Lower lobe of right lung (tissue), 2 donors: ENCODE data around the gene ISCA1. TPM values are rescaled to one million over a fixed set of nuclear protein-coding genes. Genes with fewer than 3 reads are reported as not detected.

Experiments
- ATAC-seq, 2 donors: fragments of 200-7000 bp; cut with Tn5 transposase; one replicate each; pipeline ENCODE4 v1.9.1; 2020 to 2022; ENCODE audit warnings: mild to moderate bottlenecking in 2 of 2, moderate library complexity in 2 of 2
- DNase-seq: peaks from one replicate; pipeline ENCODE4 v3.0.0-alpha.2; 2020
- H3K27ac ChIP-seq: fragments of 200-600 bp; one replicate; pipeline ENCODE4 v1.8.0; 2022
- H3K27me3 ChIP-seq: fragments of 200-600 bp; one replicate; pipeline ENCODE4 v1.8.0; 2022; ENCODE audit warnings: low read depth
- H3K36me3 ChIP-seq: fragments of 200-600 bp; one replicate; pipeline ENCODE4 v1.8.0; 2022; ENCODE audit warnings: mild to moderate bottlenecking
- H3K4me1 ChIP-seq: fragments of 200-600 bp; one replicate; pipeline ENCODE4 v1.8.0; 2022
- H3K4me3 ChIP-seq: fragments of 200-600 bp; one replicate; pipeline ENCODE4 v1.8.0; 2022; ENCODE audit warnings: mild to moderate bottlenecking
- H3K9me3 ChIP-seq: fragments of 200-600 bp; one replicate; pipeline ENCODE4 v1.8.0; 2022
- intact Hi-C: fragments of 100-400 bp; cut with DNase I; formaldehyde crosslinking; loops from one replicate; pipeline ENCODE4 v1.11.0; 2022
- total RNA-seq: library from RNA; stranded (reverse); fragmentation: NEBNext Ultra II Directional; extraction: Animal tissue kit (Norgen Biotek cat#: 25700); gene quantifications from one replicate; pipeline ENCODE4 v1.2.1, GENCODE V29; 2021
- TF ChIP-seq, protein P1 (sequence below): fragments of 200-600 bp; IDR thresholded peaks from one replicate; pipeline ENCODE4 v1.8.0; 2022; ENCODE audit warnings: antibody characterized with exemption, mild to moderate bottlenecking
- donor health status: DM: no; HTN: yes; CAD: no; lungs with severe emphysema.

The ISCA1 gene
- total RNA-seq, 1 donor from 2014 or later, result 24.1 TPM

- Histone ChIP-seq H3K36me3 (peaks cover 100% of the 10 kb centered on the region), H3K27me3 (no peaks in the 10 kb centered on the region), H3K4me3 (no peak overlapping the region), H3K9me3 (no peaks in the 10 kb centered on the region), H3K27ac (no peak overlapping the region), H3K4me1 (no peaks in the 10 kb centered on the region)
- intact Hi-C loops, result no loop called here
- ATAC-seq (no peak), DNase-seq (no peak)
- TF ChIP-seq, protein P1, sequence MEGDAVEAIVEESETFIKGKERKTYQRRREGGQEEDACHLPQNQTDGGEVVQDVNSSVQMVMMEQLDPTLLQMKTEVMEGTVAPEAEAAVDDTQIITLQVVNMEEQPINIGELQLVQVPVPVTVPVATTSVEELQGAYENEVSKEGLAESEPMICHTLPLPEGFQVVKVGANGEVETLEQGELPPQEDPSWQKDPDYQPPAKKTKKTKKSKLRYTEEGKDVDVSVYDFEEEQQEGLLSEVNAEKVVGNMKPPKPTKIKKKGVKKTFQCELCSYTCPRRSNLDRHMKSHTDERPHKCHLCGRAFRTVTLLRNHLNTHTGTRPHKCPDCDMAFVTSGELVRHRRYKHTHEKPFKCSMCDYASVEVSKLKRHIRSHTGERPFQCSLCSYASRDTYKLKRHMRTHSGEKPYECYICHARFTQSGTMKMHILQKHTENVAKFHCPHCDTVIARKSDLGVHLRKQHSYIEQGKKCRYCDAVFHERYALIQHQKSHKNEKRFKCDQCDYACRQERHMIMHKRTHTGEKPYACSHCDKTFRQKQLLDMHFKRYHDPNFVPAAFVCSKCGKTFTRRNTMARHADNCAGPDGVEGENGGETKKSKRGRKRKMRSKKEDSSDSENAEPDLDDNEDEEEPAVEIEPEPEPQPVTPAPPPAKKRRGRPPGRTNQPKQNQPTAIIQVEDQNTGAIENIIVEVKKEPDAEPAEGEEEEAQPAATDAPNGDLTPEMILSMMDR, result no peak
Observed at GRCh38 chr9:86324901-86325300, 42.6 kb upstream of the ISCA1 start.

DNA sequence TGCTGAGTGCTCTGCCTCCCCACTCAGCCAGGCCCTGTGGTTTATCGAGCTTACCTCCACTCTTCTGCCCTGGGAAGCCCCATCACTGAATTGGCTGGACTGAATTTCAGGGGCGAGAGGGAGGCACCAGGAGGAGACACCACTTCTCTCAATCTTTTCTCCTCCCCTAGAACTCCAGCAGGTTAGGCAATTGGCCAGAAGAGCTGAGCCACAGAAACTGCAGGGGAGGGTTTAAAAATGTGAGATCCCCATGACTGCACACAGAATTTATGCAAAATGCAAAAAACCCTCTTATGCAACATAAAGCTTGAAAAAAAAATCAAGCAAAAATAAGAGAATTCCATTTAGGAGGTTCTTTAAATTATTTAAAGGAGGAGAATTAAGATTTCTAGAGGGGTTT lies 42.0 kb upstream of the ISCA1 start:
- intact Hi-C loops, result no loop called here
- H3K27me3 ChIP-seq, result no peaks in the 10 kb centered on the region
- ATAC-seq (no peak), DNase-seq (no peak)
- TF ChIP-seq, protein P1, result no peak
- no peaks in the 10 kb centered on the region for H3K9me3 ChIP-seq
- H3K27ac ChIP-seq, result no peak overlapping the region
- H3K4me3 ChIP-seq, result no peak overlapping the region
- peaks cover 100% of the 10 kb centered on the region for H3K36me3 ChIP-seq
- H3K4me1 ChIP-seq, result no peaks in the 10 kb centered on the region

- Histone ChIP-seq H3K4me1 (no peaks in the 10 kb centered on the region), H3K9me3 (no peaks in the 10 kb centered on the region), H3K36me3 (peaks cover 100% of the 10 kb centered on the region), H3K4me3 (no peak overlapping the region), H3K27ac (no peak overlapping the region), H3K27me3 (no peaks in the 10 kb centered on the region)
- DNase-seq, result no peak
- peak in 1 of 2 donors; percentile 49 for ATAC-seq
- intact Hi-C loops, result no loop called here
- TF ChIP-seq, protein P1, result no peak
Observed at GRCh38 chr9:86322973-86323644, 40.8 kb upstream of the ISCA1 start.

GRCh38 chr9:86321373-86321772 lies 39.0 kb upstream of the ISCA1 start:
- ATAC-seq (no peak), DNase-seq (no peak)
- H3K4me3 ChIP-seq, result no peak overlapping the region
- peaks cover 100% of the 10 kb centered on the region for H3K36me3 ChIP-seq
- no peaks in the 10 kb centered on the region for H3K4me1 ChIP-seq
- H3K27ac ChIP-seq, result no peak overlapping the region
- intact Hi-C loops, result no loop called here
- TF ChIP-seq, protein P1, result no peak
- no peaks in the 10 kb centered on the region for H3K9me3 ChIP-seq
- H3K27me3 ChIP-seq, result no peaks in the 10 kb centered on the region

DNA sequence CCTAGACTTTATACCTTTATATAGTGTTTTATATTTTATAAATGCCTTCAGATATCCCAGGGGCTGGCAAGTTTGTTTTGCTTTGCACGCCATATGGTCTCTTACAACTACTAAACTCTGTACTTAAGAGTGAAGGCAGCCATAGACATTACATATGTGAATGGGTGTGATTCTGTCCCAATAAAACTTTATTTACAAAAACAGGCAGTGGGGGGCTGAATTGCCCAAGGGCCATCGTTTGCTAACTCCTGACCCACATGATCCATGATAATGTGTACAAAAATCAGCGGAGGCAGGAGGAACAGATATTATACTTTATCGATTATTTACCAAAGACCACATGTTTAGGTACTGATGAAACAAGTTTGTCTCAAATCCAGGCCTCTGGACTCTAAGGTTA lies 35.8 kb upstream of the ISCA1 start:
- Histone ChIP-seq H3K4me1 (no peaks in the 10 kb centered on the region), H3K36me3 (peaks cover 100% of the 10 kb centered on the region), H3K27ac (no peak overlapping the region), H3K27me3 (no peaks in the 10 kb centered on the region), H3K4me3 (no peak overlapping the region), H3K9me3 (no peaks in the 10 kb centered on the region)
- intact Hi-C loops, result no loop called here
- TF ChIP-seq, protein P1, result no peak
- ATAC-seq (no peak), DNase-seq (no peak)
